Measurements from ENCODE around the gene CCT8L2.
"Not testable (repeated sequence)": the region's sequence is repeated elsewhere in the genome, so short reads cannot be mapped to it uniquely, and the experiment has no call there.

DNA sequence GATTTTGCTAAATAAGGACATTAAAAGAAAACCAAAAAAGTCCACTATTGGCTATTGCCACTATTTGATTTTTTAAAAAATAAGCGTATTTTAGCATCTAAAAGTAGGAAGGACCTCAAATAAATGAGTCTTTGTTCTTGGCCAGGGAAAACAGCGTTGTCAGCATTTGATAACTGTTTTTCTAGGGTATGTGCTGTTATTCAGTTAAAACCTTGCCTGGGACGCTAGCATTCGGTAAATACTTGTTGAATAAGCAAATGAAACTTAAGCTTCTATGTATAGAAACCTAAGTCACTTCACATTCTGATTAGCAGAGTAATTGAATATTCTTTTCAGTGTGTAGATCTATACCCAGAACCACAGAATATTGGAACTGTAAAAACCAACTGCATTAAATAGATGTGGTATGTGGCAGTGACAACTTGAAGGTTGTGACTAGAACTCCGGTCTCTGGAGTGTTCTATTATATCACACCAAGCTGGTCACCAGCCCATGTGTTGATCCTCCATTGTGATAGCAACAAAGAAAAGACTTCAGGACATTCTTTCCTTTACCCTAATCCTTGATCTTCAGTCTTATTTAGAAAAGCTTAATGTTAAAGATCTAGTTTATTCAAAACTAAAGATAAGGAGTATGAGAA, 23.1 kb upstream of the CCT8L2 start:
- TF ChIP-seq, protein P1, sequence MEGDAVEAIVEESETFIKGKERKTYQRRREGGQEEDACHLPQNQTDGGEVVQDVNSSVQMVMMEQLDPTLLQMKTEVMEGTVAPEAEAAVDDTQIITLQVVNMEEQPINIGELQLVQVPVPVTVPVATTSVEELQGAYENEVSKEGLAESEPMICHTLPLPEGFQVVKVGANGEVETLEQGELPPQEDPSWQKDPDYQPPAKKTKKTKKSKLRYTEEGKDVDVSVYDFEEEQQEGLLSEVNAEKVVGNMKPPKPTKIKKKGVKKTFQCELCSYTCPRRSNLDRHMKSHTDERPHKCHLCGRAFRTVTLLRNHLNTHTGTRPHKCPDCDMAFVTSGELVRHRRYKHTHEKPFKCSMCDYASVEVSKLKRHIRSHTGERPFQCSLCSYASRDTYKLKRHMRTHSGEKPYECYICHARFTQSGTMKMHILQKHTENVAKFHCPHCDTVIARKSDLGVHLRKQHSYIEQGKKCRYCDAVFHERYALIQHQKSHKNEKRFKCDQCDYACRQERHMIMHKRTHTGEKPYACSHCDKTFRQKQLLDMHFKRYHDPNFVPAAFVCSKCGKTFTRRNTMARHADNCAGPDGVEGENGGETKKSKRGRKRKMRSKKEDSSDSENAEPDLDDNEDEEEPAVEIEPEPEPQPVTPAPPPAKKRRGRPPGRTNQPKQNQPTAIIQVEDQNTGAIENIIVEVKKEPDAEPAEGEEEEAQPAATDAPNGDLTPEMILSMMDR (IDR thresholded peaks at IDR 0.05; ENCODE audit: low read depth, low read length): not testable (repeated sequence)
- TF ChIP-seq EZH2phosphoT487 (IDR thresholded peaks at IDR 0.05; ENCODE audit: low read depth): not testable (repeated sequence)
